SK-N-MC (cell line): ENCODE data around the gene CNOT6.

Experiments used
- DNase-seq: peaks from one replicate; pipeline ENCODE4 v3.0.0-alpha.2; 2011; ENCODE audit warnings: low read depth, low spot score
- H3K27ac ChIP-seq: fragments of 200-600 bp; sonication (generic); 2 replicates; pipeline ENCODE4 v1.5.1; 2016; ENCODE audit warnings: mixed run types
- H3K36me3 ChIP-seq: fragments of 200-600 bp; sonication (generic); 2 replicates; pipeline ENCODE4 v1.6.1; 2017; ENCODE audit warnings: antibody characterized with exemption, low read length, mixed read lengths; ENCODE audit not compliant: insufficient read depth
- H3K4me3 ChIP-seq: fragments of 200-600 bp; sonication (generic); 2 replicates; pipeline ENCODE4 v1.5.1; 2016
- H3K9ac ChIP-seq: fragments of 200-600 bp; sonication (generic); 2 replicates; pipeline ENCODE4 v1.8.0; 2017; ENCODE audit warnings: mixed run types, mixed read lengths; ENCODE audit not compliant: insufficient read length
- H3K9me3 ChIP-seq: fragments of 200-600 bp; sonication (generic); 2 replicates; pipeline ENCODE4 v1.6.1; 2017; ENCODE audit warnings: low read depth, mild to moderate bottlenecking, antibody characterized with exemption, low read length, moderate library complexity, mixed read lengths
- EZH2 ChIP-seq: fragments of 200-600 bp; sonication (generic); IDR thresholded peaks from one replicate; pipeline ENCODE4 v1.6.1; 2017; ENCODE audit warnings: antibody characterized with exemption
- FOXP2 ChIP-seq: optimal IDR thresholded peaks from 2 replicates; pipeline ENCODE3; 2011; ENCODE audit warnings: mild to moderate bottlenecking, moderate library complexity; ENCODE audit not compliant: insufficient read depth; ENCODE audit errors: extremely low read length, control extremely low read depth
- POLR2AphosphoS5 ChIP-seq: IDR thresholded peaks from 2 replicates; pipeline ENCODE4 v1.6.1; 2012; ENCODE audit warnings: mild to moderate bottlenecking, low read depth, low read length, borderline replicate concordance

Gene CNOT6

DNA sequence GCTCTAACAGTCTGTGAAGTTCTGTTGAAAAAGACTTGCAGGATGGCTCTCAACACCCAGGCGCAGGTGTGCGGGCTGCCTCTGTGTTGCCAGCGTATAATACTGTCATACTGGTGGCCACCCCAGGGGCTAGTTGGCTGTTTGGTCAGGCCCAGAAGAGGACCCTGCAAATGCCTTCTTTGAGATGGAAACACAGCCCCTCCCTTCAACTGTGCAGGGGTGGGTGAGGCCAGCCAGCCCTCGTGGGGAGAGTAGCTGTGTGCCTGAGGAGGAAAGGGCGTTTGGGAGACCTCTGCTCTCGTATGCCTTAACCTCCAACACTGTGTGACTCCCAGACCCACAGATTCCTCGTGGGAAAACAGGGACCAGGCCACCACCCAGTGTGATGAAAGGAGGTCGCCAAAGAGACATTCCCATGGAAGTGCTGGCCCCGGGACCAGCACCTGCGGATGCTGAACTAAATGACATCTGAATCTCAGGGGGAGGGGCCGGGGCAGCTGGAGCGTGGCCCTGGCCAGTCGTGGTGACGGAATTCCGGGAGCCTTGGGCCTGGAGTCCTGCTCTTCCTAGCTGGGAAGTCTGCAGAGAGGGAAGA lies 108.4 kb downstream of the CNOT6 start:
- Histone ChIP-seq H3K9me3 (no peaks in the 10 kb centered on the region), H3K4me3 (no peak overlapping the region), H3K36me3 (no peaks in the 10 kb centered on the region), H3K27ac (no peak overlapping the region), H3K9ac (no peak overlapping the region)
- TF ChIP-seq FOXP2 (no peak), EZH2 (no peak), POLR2AphosphoS5 (no peak)
- DNase-seq: no peak

DNA sequence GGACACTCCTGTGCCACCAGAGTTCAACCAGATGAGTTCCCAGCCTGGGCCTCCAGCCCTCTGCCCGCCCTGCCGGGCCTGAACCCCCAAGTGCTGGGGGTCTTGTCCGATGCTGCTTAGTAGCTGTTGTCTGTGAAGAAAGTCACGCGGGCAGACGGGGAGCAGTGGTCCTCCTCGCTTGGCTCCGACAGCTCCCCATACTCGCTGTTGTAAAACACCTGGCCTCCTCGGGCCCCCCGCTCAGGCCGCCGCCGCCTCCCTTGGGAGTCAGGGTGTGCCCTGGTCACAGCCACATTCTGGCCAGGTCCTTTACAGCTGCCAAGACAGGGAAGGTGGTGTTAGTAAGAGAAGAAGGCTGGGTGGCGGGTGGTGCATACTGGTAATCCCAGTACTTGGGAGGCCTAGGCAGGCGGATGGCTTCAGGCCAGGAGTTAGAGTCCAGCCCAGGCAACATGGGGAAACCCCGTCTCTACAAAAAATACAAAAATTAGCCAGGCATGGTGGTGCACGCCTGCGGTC lies 109.0 kb downstream of the CNOT6 start:
- H3K9me3 ChIP-seq: no peaks in the 10 kb centered on the region
- H3K27ac ChIP-seq: no peak overlapping the region
- DNase-seq: no peak
- H3K9ac ChIP-seq: no peak overlapping the region
- H3K4me3 ChIP-seq: no peak overlapping the region
- H3K36me3 ChIP-seq: no peaks in the 10 kb centered on the region
- no peak for TF ChIP-seq EZH2
- TF ChIP-seq POLR2AphosphoS5: no peak
- no peak for TF ChIP-seq FOXP2

DNA sequence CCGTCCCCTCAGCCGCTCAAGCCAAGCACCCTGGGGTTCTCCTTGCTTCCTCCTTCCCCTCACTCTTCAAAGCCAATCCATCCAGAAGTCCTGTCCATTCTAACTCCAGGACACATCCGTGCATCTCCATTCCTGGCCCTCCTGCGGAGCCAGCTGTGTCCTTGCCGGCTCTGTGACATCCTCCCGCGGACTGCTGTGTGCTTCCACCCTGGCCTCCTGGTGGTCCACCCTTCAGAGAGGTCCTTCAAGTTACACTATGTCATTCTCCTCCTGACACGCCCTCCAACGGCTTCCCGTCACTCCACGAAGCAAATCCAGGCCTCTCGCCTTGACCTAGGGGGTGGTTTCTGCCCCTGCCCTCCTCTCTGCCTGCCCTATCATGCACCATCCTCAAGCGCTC lies 110.1 kb downstream of the CNOT6 start:
- no peaks in the 10 kb centered on the region for H3K9me3 ChIP-seq
- DNase-seq: no peak
- TF ChIP-seq FOXP2 (no peak), EZH2 (no peak), POLR2AphosphoS5 (no peak)
- H3K27ac ChIP-seq: no peak overlapping the region
- no peak overlapping the region for H3K4me3 ChIP-seq
- H3K36me3 ChIP-seq: no peaks in the 10 kb centered on the region
- no peak overlapping the region for H3K9ac ChIP-seq

DNA sequence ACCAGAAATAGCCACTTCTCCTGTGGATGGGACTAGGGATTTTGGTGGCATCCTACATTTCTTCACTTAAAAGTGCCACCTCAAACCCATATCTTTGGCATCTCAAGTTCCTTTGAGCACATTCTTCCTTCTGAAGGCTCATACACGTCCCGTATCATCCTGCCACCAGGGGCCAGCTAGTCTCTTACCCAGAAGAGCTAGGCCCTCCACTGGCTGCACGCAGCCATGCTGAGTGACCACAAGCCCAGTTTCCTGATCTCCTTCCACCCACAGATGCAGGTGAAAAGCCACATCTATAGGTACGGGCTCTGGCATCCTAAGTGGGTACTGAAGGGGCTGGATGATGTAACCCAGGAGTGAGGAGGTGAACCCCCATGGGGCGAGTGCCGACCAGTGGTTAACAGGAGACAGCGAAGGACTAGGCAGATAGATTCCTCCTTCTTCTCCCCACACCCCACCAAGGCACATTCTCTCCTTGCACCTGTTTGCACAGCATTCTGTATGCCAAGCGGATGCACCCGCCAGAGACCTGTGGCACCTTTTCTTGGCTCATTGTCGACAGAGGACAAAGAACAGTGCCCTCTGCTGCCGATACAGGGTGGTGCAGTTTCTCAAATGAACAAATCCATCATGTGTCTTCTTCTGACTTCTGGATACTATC lies 111.5 kb downstream of the CNOT6 start:
- no peaks in the 10 kb centered on the region for H3K9me3 ChIP-seq
- no peaks in the 10 kb centered on the region for H3K36me3 ChIP-seq
- H3K4me3 ChIP-seq: no peak overlapping the region
- TF ChIP-seq FOXP2 (no peak), EZH2 (no peak)
- no peak for DNase-seq
- H3K9ac ChIP-seq: no peak overlapping the region
- no peak overlapping the region for H3K27ac ChIP-seq

DNA sequence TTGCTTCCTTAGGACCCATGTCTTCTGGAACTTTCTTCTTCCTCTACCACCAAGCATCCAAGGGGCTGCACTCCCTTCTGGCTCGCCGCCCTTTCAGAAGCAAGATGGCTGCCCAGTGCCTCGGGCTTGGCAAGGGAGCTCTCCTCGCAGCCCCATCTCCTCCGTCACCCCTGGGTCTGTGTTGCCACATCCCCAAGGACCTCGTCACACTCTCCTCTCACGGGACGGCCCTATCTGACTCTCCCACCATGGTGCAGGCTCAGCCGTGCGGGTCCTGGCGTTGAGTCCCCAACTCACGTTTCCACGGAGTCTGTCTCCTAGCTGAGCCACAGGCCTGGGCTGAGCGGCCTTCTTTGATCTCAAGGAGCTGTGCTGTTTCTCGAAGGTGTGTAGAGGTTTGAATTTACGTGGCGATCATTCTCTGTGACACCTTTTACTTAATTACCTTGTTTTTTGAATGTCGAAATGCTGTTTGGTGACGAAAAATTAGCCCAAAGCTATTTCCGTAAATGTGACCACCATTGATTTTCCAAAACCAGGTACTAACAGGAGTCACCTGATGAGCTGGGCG lies 112.1 kb downstream of the CNOT6 start:
- Histone ChIP-seq H3K9me3 (no peaks in the 10 kb centered on the region), H3K4me3 (no peak overlapping the region), H3K36me3 (no peaks in the 10 kb centered on the region), H3K27ac (no peak overlapping the region), H3K9ac (no peak overlapping the region)
- TF ChIP-seq FOXP2 (no peak), EZH2 (no peak)
- DNase-seq: no peak

DNA sequence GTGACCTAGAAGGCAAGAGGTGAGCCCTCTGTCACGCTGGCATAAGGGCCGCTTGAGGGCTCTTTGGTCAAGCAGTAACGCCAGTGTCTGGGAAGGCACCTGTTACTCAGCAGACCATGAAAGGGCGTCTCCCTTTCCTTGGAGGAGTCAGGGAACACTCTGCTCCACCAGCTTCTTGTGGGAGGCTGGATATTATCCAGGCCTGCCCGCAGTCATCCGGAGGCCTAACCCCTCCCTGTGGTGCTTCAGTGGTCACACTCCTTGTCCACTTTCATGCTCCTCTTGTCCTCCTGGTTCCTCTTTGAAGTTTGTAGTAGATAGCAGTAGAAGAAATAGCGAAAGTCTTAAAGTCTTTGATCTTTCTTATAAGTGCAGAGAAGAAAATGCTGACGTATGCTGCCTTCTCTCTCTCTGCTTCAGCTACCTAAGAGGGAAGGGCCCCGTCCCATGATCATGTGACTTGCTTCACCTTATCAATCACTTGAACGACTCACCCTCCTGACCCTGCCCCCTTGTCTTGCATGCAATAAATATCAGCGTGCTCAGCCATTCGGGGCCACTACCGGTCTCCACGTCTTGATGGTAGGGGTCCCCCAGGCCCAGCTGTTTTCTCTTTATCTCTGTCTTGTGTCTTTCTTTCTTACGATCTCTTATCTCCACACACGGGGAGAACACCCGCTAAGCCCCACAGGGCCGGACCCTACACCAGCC lies 113.8 kb downstream of the CNOT6 start:
- Histone ChIP-seq H3K9me3 (no peaks in the 10 kb centered on the region), H3K4me3 (no peak overlapping the region), H3K36me3 (no peaks in the 10 kb centered on the region), H3K9ac (no peak overlapping the region), H3K27ac (no peak overlapping the region)
- no peak for TF ChIP-seq POLR2AphosphoS5
- TF ChIP-seq FOXP2: no peak
- no peak for TF ChIP-seq EZH2
- DNase-seq: no peak

DNA sequence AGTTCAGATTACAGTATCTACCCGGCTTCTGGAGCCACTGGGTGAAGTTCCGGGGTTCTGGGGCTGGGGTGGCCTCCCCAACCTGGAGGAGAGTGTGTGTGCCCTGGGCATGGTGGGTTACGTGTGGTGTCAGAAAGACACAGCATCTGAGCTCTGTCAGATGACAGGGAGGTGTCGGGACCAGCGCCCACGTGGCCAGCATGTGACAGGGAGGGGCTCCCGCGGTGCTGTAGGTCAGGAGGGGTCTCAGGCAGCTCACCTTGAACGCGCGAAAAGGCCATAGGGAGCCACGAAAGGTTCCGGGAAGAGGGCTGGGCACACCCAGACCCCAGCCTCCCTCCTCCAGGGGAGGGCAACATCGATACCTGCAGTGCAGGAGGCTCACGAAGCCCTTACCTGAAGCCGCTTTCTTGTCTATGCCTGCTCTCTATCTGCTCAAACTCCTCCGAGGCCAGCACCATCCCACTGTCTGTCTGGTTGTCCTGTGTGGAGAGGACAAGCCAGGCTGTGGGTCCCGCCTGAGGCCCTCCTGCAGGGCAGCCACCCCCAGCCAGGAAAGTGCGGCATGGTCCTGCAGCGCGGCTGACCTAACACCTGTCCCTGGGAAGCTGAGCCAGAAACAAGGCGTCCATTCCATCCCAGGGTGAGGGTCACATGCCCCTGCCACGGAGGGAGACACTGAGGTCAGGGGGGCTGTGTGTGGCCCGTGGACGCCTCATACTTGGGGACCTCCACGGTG lies 114.6 kb downstream of the CNOT6 start:
- DNase-seq: no peak
- H3K9me3 ChIP-seq: no peaks in the 10 kb centered on the region
- H3K27ac ChIP-seq: no peak overlapping the region
- no peak overlapping the region for H3K9ac ChIP-seq
- no peaks in the 10 kb centered on the region for H3K36me3 ChIP-seq
- no peak for TF ChIP-seq FOXP2
- H3K4me3 ChIP-seq: no peak overlapping the region

DNA sequence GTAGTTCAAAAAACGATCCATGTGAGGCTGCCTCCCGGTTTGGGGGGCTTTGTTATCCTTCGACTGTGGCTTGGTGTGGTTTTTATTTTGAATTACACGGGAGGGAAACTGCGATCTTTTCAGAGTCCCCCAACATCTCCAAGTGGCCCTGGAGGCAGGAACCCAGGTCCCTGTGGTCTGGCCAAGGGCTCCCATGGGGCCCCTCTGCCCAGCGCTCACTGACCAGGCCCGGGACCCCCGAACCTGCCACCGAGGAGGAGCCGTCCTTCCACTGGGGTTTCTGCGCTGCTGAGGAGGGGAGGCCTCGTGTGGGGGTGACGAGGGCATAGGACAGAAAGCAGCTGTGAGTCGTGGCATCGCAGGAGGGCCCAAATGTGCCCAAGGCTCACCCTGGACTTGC lies 115.2 kb downstream of the CNOT6 start:
- Histone ChIP-seq H3K9ac (no peak overlapping the region), H3K36me3 (no peaks in the 10 kb centered on the region), H3K4me3 (no peak overlapping the region), H3K9me3 (no peaks in the 10 kb centered on the region), H3K27ac (no peak overlapping the region)
- TF ChIP-seq POLR2AphosphoS5: no peak
- no peak for TF ChIP-seq EZH2
- TF ChIP-seq FOXP2: no peak
- DNase-seq: no peak
